ENCODE data around the gene ATF6.
"Not testable (repeated sequence)": the region's sequence is repeated elsewhere in the genome, so short reads cannot be mapped to it uniquely, and the experiment has no call there.

ATF6 gene

GRCh38 chr1:161784968-161785367 lies 18.8 kb downstream of the ATF6 start:
- DNase-seq, result no peak

- DNase-seq, result no peak
Observed at GRCh38 chr1:161787355-161787754, 21.2 kb downstream of the ATF6 start.

- DNase-seq, result no peak
Observed at GRCh38 chr1:161790587-161791317, 24.6 kb downstream of the ATF6 start.

GRCh38 chr1:161791904-161792655 lies 26.0 kb downstream of the ATF6 start:
- DNase-seq, result no peak

- DNase-seq, result no peak
Observed at GRCh38 chr1:161792740-161793139, 26.6 kb downstream of the ATF6 start.

- no peak for DNase-seq
Observed at GRCh38 chr1:161799792-161800191, 33.7 kb downstream of the ATF6 start.

- no peak for DNase-seq
Observed at GRCh38 chr1:161801955-161802354, 35.8 kb downstream of the ATF6 start.

GRCh38 chr1:161803181-161803580 lies 37.1 kb downstream of the ATF6 start:
- DNase-seq, result no peak

GRCh38 chr1:161805399-161806197 lies 39.5 kb downstream of the ATF6 start:
- no peak for DNase-seq

GRCh38 chr1:161809202-161809601 lies 43.1 kb downstream of the ATF6 start:
- not testable (repeated sequence) for DNase-seq

- DNase-seq, result not testable (repeated sequence)
Observed at GRCh38 chr1:161809656-161810055, 43.5 kb downstream of the ATF6 start.

- no peak for DNase-seq
Observed at GRCh38 chr1:161810780-161811179, 44.7 kb downstream of the ATF6 start.

GRCh38 chr1:161816201-161816600 lies 50.1 kb downstream of the ATF6 start:
- DNase-seq, result no peak

- DNase-seq, result no peak
Observed at GRCh38 chr1:161817176-161817730, 51.1 kb downstream of the ATF6 start.

- no peak for DNase-seq
Observed at GRCh38 chr1:161820914-161821313, 54.8 kb downstream of the ATF6 start.

- DNase-seq, result no peak
Observed at GRCh38 chr1:161824618-161825017, 58.5 kb downstream of the ATF6 start.

GRCh38 chr1:161825831-161826230 lies 59.7 kb downstream of the ATF6 start:
- no peak for DNase-seq

GRCh38 chr1:161826478-161826877 lies 60.4 kb downstream of the ATF6 start:
- no peak for DNase-seq

GRCh38 chr1:161827786-161828185 lies 61.7 kb downstream of the ATF6 start:
- DNase-seq, result no peak

- DNase-seq, result not testable (repeated sequence)
Observed at GRCh38 chr1:161832299-161832907, 66.3 kb downstream of the ATF6 start.

GRCh38 chr1:161834967-161835550 lies 68.9 kb downstream of the ATF6 start:
- DNase-seq, result no peak

- no peak for DNase-seq
Observed at GRCh38 chr1:161836018-161836417, 69.9 kb downstream of the ATF6 start.
